CD1c-positive myeloid dendritic cell (primary cell): Measurements from ENCODE around the gene ADAMTS12.
"Not testable (repeated sequence)": the region's sequence is repeated elsewhere in the genome, so short reads cannot be mapped to it uniquely, and the experiment has no call there.

Source experiments
- DNase-seq: peaks from one replicate; pipeline ENCODE4 v3.0.0-alpha.2; 2016; ENCODE audit errors: extremely low spot score

Gene ADAMTS12

GRCh38 chr5:33891788-33892619 lies at the start of gene ADAMTS12:
Gene ADAMTS12 (minus strand): TSS chr5:33891990. CDS start chr5:33891856, 134 bp downstream.
- DNase-seq, result no peak

GRCh38 chr5:33941090-33941489 lies 49.3 kb upstream of the ADAMTS12 start:
- no peak for DNase-seq

- DNase-seq, result no peak
Measured at GRCh38 chr5:33939556-33940262, 47.9 kb upstream of the ADAMTS12 start.

GRCh38 chr5:33938881-33939280 lies 47.1 kb upstream of the ADAMTS12 start:
- DNase-seq, result no peak

- DNase-seq, result no peak
Measured at GRCh38 chr5:33938507-33938796, 46.7 kb upstream of the ADAMTS12 start.

- DNase-seq, result no peak
Measured at GRCh38 chr5:33937707-33938506, 46.1 kb upstream of the ADAMTS12 start.

GRCh38 chr5:33937017-33937706 lies 45.4 kb upstream of the ADAMTS12 start:
- DNase-seq, result no peak

GRCh38 chr5:33936381-33937016 lies 44.7 kb upstream of the ADAMTS12 start, which contains the start of gene RXFP3:
Gene RXFP3 (plus strand): TSS chr5:33936386. CDS start chr5:33936741, 355 bp downstream.
- DNase-seq, result no peak

GRCh38 chr5:33936004-33936380 lies 44.2 kb upstream of the ADAMTS12 start:
- DNase-seq, result peak; percentile 7

- no peak for DNase-seq
Measured at GRCh38 chr5:33934176-33934575, 42.4 kb upstream of the ADAMTS12 start.

GRCh38 chr5:33933723-33934169 lies 42.0 kb upstream of the ADAMTS12 start:
- DNase-seq, result no peak

GRCh38 chr5:33931136-33931535 lies 39.3 kb upstream of the ADAMTS12 start:
- DNase-seq, result no peak

GRCh38 chr5:33929925-33930690 lies 38.3 kb upstream of the ADAMTS12 start:
- DNase-seq, result no peak

GRCh38 chr5:33928283-33928682 lies 36.5 kb upstream of the ADAMTS12 start:
- no peak for DNase-seq

GRCh38 chr5:33927685-33928084 lies 35.9 kb upstream of the ADAMTS12 start:
- no peak for DNase-seq

- DNase-seq, result no peak
Measured at GRCh38 chr5:33925278-33925677, 33.5 kb upstream of the ADAMTS12 start.

GRCh38 chr5:33921002-33921401 lies 29.2 kb upstream of the ADAMTS12 start:
- DNase-seq, result no peak

- DNase-seq, result not testable (repeated sequence)
Measured at GRCh38 chr5:33914844-33915243, 23.1 kb upstream of the ADAMTS12 start.

- DNase-seq, result not testable (repeated sequence)
Measured at GRCh38 chr5:33906248-33906647, 14.5 kb upstream of the ADAMTS12 start.

- DNase-seq, result no peak
Measured at GRCh38 chr5:33905381-33905780, 13.6 kb upstream of the ADAMTS12 start.
